WTC11 (cell line): ENCODE measurements around the gene SULT2B1.

Experiments
- CTCF ChIP-seq: fragments of 200-600 bp; IDR thresholded peaks from 2 replicates; pipeline ENCODE4 v1.8.0; 2022; ENCODE audit warnings: antibody characterized with exemption
- ELF4 ChIP-seq: sonication (generic); formaldehyde crosslinking; IDR thresholded peaks from 2 replicates; pipeline ENCODE4 v1.8.1; 2022; ENCODE audit warnings: low read depth, mild to moderate bottlenecking, moderate library complexity, missing genetic modification reagents
- HMGA2 ChIP-seq: fragments of 250-450 bp; sonication (Bioruptor Pico); IDR thresholded peaks from 2 replicates; pipeline ENCODE4 v1.4.0; 2021; ENCODE audit warnings: mild to moderate bottlenecking, moderate library complexity
- IRF2 ChIP-seq: sonication (generic); formaldehyde crosslinking; IDR thresholded peaks from 2 replicates; pipeline ENCODE4 v1.8.0; 2022; ENCODE audit warnings: low read depth, missing genetic modification reagents, borderline replicate concordance
- JUN ChIP-seq: sonication (generic); formaldehyde crosslinking; IDR thresholded peaks from 2 replicates; pipeline ENCODE4 v1.8.0; 2023; ENCODE audit warnings: mild to moderate bottlenecking, missing genetic modification reagents
- SP1 ChIP-seq: sonication (generic); formaldehyde crosslinking; conservative IDR thresholded peaks from 2 replicates; pipeline ENCODE4 v1.8.1; 2022; ENCODE audit warnings: missing genetic modification reagents
- ZNF121 ChIP-seq: sonication (generic); formaldehyde crosslinking; IDR thresholded peaks from 2 replicates; pipeline ENCODE4 v1.8.0; 2023; ENCODE audit warnings: missing genetic modification reagents
- ZNF232 ChIP-seq: sonication (generic); formaldehyde crosslinking; IDR thresholded peaks from 2 replicates; pipeline ENCODE4 v1.8.0; 2022; ENCODE audit warnings: mild to moderate bottlenecking, missing genetic modification reagents
- ZNF281 ChIP-seq: sonication (generic); formaldehyde crosslinking; IDR thresholded peaks from 2 replicates; pipeline ENCODE4 v1.8.0; 2023; ENCODE audit warnings: mild to moderate bottlenecking, missing genetic modification reagents

- TF ChIP-seq ZNF121 (no peak), ELF4 (CRISPR knock-in tag) (no peak), CTCF (no peak), ZNF281 (CRISPR knock-in tag) (no peak), HMGA2 (CRISPR knock-in tag) (no peak), IRF2 (CRISPR knock-in tag) (no peak), JUN (CRISPR knock-in tag) (no peak), SP1 (CRISPR knock-in tag) (no peak), ZNF232 (CRISPR knock-in tag) (no peak)
Observed at GRCh38 chr19:48514123-48514458, 37.9 kb upstream of the SULT2B1 start.
